A673 (cell line): ENCODE measurements around the gene CLEC16A.

Source experiments
- EZH2 ChIP-seq: fragments of 200-600 bp; sonication (generic); IDR thresholded peaks from 2 replicates; pipeline ENCODE4 v1.6.1; 2017; ENCODE audit warnings: borderline replicate concordance, low read depth, mild to moderate bottlenecking, mixed read lengths, antibody characterized with exemption, low read length; ENCODE audit not compliant: poor library complexity, severe bottlenecking
- TF ChIP-seq, protein P1 (sequence below): fragments of 300-800, 200-600 bp; sonication (generic); conservative IDR thresholded peaks from 2 replicates; pipeline ENCODE4 v1.5.1; 2017; ENCODE audit warnings: low read depth, mild to moderate bottlenecking, antibody characterized with exemption, low read length, moderate library complexity, mixed read lengths

GRCh38 chr16:11145173-11145818 lies 200.9 kb downstream of the CLEC16A start:
- TF ChIP-seq, protein P1, sequence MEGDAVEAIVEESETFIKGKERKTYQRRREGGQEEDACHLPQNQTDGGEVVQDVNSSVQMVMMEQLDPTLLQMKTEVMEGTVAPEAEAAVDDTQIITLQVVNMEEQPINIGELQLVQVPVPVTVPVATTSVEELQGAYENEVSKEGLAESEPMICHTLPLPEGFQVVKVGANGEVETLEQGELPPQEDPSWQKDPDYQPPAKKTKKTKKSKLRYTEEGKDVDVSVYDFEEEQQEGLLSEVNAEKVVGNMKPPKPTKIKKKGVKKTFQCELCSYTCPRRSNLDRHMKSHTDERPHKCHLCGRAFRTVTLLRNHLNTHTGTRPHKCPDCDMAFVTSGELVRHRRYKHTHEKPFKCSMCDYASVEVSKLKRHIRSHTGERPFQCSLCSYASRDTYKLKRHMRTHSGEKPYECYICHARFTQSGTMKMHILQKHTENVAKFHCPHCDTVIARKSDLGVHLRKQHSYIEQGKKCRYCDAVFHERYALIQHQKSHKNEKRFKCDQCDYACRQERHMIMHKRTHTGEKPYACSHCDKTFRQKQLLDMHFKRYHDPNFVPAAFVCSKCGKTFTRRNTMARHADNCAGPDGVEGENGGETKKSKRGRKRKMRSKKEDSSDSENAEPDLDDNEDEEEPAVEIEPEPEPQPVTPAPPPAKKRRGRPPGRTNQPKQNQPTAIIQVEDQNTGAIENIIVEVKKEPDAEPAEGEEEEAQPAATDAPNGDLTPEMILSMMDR, result no peak
- TF ChIP-seq EZH2, result no peak
